Tibial nerve (tissue), 4 donors: Measurements from ENCODE around the gene RASSF4.
A peak's percentile ranks its signal among the peaks of the same experiment; 100 is the strongest.

Experiments used
- CTCF ChIP-seq, 5 experiments: fragments of 200-600 bp in 3 of 5; fragments of 450-650 bp in 2 of 5; sonication (generic) in 3 of 5; IDR thresholded peaks; one replicate each; pipeline ENCODE4 v1.5.1; 2016 to 2019; ENCODE audit warnings: antibody characterized with exemption in 5 of 5, mild to moderate bottlenecking in 3 of 5, moderate library complexity in 2 of 5
- EP300 ChIP-seq, 2 donors: sonication (generic); formaldehyde crosslinking; IDR thresholded peaks; one replicate each; pipeline ENCODE4 v1.6.1; 2017; ENCODE audit warnings: antibody characterized with exemption in 2 of 2, mild to moderate bottlenecking in 1 of 2
- POLR2A ChIP-seq, 2 donors: fragments of 450-650 bp; IDR thresholded peaks; one replicate each; pipeline ENCODE4 v1.6.1; 2017; ENCODE audit warnings: antibody characterized with exemption in 2 of 2, mild to moderate bottlenecking in 2 of 2, moderate library complexity in 2 of 2

DNA sequence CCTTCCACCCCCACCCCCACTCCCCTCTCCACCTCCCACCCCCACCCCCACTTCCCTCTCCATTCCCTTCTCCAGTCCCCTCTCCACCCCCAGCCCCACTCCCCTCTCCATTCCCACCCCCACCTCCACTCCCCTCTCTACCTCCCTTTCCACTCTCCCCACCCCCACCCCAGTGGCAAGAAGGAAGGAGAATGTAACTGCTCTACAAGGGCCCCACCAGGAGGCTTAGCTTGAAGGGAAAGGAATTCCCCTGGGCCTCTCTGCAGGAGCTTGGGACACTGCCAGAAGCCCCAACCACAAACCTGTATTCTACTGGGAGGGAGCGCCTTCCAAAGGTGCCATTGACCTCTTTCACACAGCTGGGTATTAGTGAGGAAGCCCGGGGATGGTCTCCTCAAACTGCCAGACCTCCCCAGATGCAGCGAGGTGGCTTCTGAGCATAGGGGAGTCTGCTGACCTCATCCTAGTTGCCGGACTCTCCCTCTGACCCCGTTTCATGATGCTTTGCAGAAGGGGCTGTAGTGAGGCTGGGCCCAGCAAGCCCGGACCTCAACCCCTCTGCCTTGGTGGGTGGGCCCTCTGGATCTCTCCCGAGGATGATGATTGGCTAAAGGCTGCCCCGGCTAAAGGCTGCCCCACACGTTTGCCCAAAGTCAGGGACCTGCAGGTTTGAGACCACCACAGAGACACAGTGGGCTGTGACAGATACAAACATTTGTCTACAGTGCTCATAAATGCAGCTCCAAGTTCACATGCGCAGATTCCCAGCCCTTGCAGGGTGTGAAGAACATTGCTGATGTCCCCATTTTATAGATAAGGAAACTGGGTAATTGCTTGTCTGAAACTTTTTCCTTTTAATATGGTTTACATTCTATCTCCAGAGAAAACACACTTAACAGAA lies 16.1 kb downstream of the RASSF4 start:
- TF ChIP-seq CTCF (IDR thresholded peaks at IDR 0.05) = peak in 1 of 5 experiments; percentile 15
- peak in 1 of 2 donors; percentile 80 for TF ChIP-seq EP300 (IDR thresholded peaks at IDR 0.05)
- TF ChIP-seq POLR2A (IDR thresholded peaks at IDR 0.05) = peak; percentile 2 to 20
